SW 1271 (cell line): Measurements from ENCODE around the gene CCDC24.

Source experiments
- DNase-seq, 2 experiments: peaks; one replicate each; lab custom pipeline; 2025; lab: John Stamatoyannopoulos, UW

Gene CCDC24

GRCh38 chr1:44043176-44044070 is 52.0 kb downstream of the CCDC24 start:
- no peak for DNase-seq

- DNase-seq, result no peak
These were observed 52.8 kb downstream of the CCDC24 start for GRCh38 chr1:44044071-44044801.

GRCh38 chr1:44045064-44045463 is 53.7 kb downstream of the CCDC24 start:
- DNase-seq, result no peak
